Neural cell (in vitro differentiated cells): ENCODE measurements around the gene EML6. TPM values are rescaled to one million over a fixed set of nuclear protein-coding genes. Genes with fewer than 3 reads are reported as not detected.
A peak's percentile ranks its signal among the peaks of the same experiment; 100 is the strongest.

Experiments used
- H2AFZ ChIP-seq: fragments of 200-600, 300-800 bp; sonication (generic), shearing (Covaris generic); 2 replicates; pipeline ENCODE4 v1.6.0; 2014; ENCODE audit warnings: low read depth, mild to moderate bottlenecking, antibody characterized with exemption, low read length, moderate library complexity
- H3F3A ChIP-seq: fragments of 200-600 bp; shearing (Covaris generic); 2 replicates; pipeline ENCODE4 v1.6.1; 2016; ENCODE audit warnings: mild to moderate bottlenecking, moderate library complexity, mixed read lengths, antibody characterized with exemption, low read length; ENCODE audit not compliant: insufficient read depth, poor library complexity, severe bottlenecking
- H3K27ac ChIP-seq: fragments of 200-600, 300-800 bp; sonication (generic), shearing (Covaris generic); 2 replicates; pipeline ENCODE4 v1.5.1; 2014; ENCODE audit warnings: mild to moderate bottlenecking, low read length, moderate library complexity
- H3K27me3 ChIP-seq: fragments of 300-800, 200-600 bp; sonication (generic), shearing (Covaris generic); 2 replicates; pipeline ENCODE4 v1.6.0; 2014; ENCODE audit warnings: mild to moderate bottlenecking, low read depth, low read length, moderate library complexity; ENCODE audit not compliant: insufficient read depth
- H3K36me3 ChIP-seq: fragments of 300-800, 200-600 bp; sonication (generic), shearing (Covaris generic); 2 replicates; pipeline ENCODE4 v1.5.1; 2014; ENCODE audit warnings: mild to moderate bottlenecking, antibody characterized with exemption, low read length, moderate library complexity; ENCODE audit not compliant: insufficient read depth
- H3K4me2 ChIP-seq: fragments of 300-800, 200-600 bp; sonication (generic), shearing (Covaris generic); 2 replicates; pipeline ENCODE4 v1.6.0; 2014; ENCODE audit warnings: mild to moderate bottlenecking, low read length
- H3K4me3 ChIP-seq: fragments of 300-800, 200-600 bp; sonication (generic), shearing (Covaris generic); 2 replicates; pipeline ENCODE4 v1.5.1; 2014; ENCODE audit warnings: mild to moderate bottlenecking, low read length, moderate library complexity
- H3K79me2 ChIP-seq: fragments of 200-600 bp; shearing (Covaris generic); replicated peaks from 2 replicates; pipeline ENCODE4 v1.6.0; 2014; ENCODE audit warnings: mild to moderate bottlenecking, low read length, moderate library complexity; ENCODE audit not compliant: insufficient read depth
- H3K9ac ChIP-seq: fragments of 300-800, 200-600 bp; sonication (generic), shearing (Covaris generic); 2 replicates; pipeline ENCODE4 v1.6.1; 2016; ENCODE audit warnings: mild to moderate bottlenecking, low read length, mixed read lengths
- H3K9me2 ChIP-seq: fragments of 200-600 bp; shearing (Covaris generic); 2 replicates; pipeline ENCODE4 v1.6.1; 2016; ENCODE audit warnings: mild to moderate bottlenecking, low read length, mixed read lengths; ENCODE audit not compliant: insufficient read depth
- H3K9me3 ChIP-seq: fragments of 200-600, 300-800 bp; sonication (generic), shearing (Covaris generic); 2 replicates; pipeline ENCODE4 v1.6.1; 2016; ENCODE audit warnings: mild to moderate bottlenecking, mixed run types, low read length, moderate library complexity, mixed read lengths
- H4K20me1 ChIP-seq: fragments of 200-600 bp; shearing (Covaris generic); 2 replicates; pipeline ENCODE4 v1.6.1; 2016; ENCODE audit warnings: mild to moderate bottlenecking, mixed run types; ENCODE audit not compliant: insufficient read depth
- CTCF ChIP-seq: fragments of 450-650 bp; IDR thresholded peaks from 2 replicates; pipeline ENCODE4 v1.5.1; 2014; ENCODE audit warnings: antibody characterized with exemption, mild to moderate bottlenecking, moderate library complexity; ENCODE audit not compliant: poor library complexity, severe bottlenecking
- EP300 ChIP-seq: fragments of 450-650 bp; conservative IDR thresholded peaks from 2 replicates; pipeline ENCODE4 v1.6.1; 2014; ENCODE audit warnings: antibody characterized with exemption, mild to moderate bottlenecking, moderate library complexity; ENCODE audit not compliant: poor library complexity, severe bottlenecking
- EZH2 ChIP-seq: fragments of 200-600, 300-800 bp; shearing (Covaris generic), sonication (generic); IDR thresholded peaks from 2 replicates; pipeline ENCODE4 v1.6.1; 2014; ENCODE audit warnings: antibody characterized with exemption, low read length, borderline replicate concordance, mild to moderate bottlenecking; ENCODE audit not compliant: insufficient read depth, poor library complexity, severe bottlenecking
- MXI1 ChIP-seq: fragments of 450-650 bp; conservative IDR thresholded peaks from 2 replicates; pipeline ENCODE4 v1.6.1; 2014; ENCODE audit warnings: antibody characterized with exemption, mild to moderate bottlenecking; ENCODE audit not compliant: poor library complexity, severe bottlenecking
- POLR2AphosphoS5 ChIP-seq: IDR thresholded peaks from 2 replicates; pipeline ENCODE4 v1.6.1; 2012
- RAD21 ChIP-seq: fragments of 450-650 bp; conservative IDR thresholded peaks from 2 replicates; pipeline ENCODE4 v1.6.1; 2014; ENCODE audit warnings: antibody characterized with exemption, mild to moderate bottlenecking, moderate library complexity
- REST ChIP-seq: IDR thresholded peaks from 2 replicates; pipeline ENCODE4 v1.6.1; 2012; ENCODE audit warnings: borderline replicate concordance
- SMC3 ChIP-seq: fragments of 450-650 bp; conservative IDR thresholded peaks from 2 replicates; pipeline ENCODE4 v1.6.1; 2014; ENCODE audit warnings: antibody characterized with exemption, mild to moderate bottlenecking, moderate library complexity; ENCODE audit not compliant: poor library complexity
- TAF1 ChIP-seq: IDR thresholded peaks from 2 replicates; pipeline ENCODE4 v1.6.1; 2012; ENCODE audit warnings: low read depth
- polyA plus RNA-seq: library from polyadenylated mRNA; depleted of rRNA; stranded (reverse); fragments of >200 nt; gene quantifications from 2 replicates; pipeline ENCODE4 v1.2.3, GENCODE V29; 2014

EML6 gene
- polyA plus RNA-seq, 1 donor from 2014 or later: 13.4 TPM

- Histone ChIP-seq H3K27ac (peak overlapping the region; percentile 14), H3K79me2 (no peaks in the 10 kb centered on the region), H3K4me3 (no peak overlapping the region), H3K9ac (no peak overlapping the region), H4K20me1 (no peaks in the 10 kb centered on the region), H3K36me3 (no peaks in the 10 kb centered on the region), H2AFZ (no peak overlapping the region), H3K4me2 (no peak overlapping the region), H3F3A (no peaks in the 10 kb centered on the region), H3K9me2 (no peaks in the 10 kb centered on the region), H3K9me3 (no peaks in the 10 kb centered on the region), H3K27me3 (no peaks in the 10 kb centered on the region)
- TF ChIP-seq POLR2AphosphoS5 (no peak), CTCF (no peak), EZH2 (no peak), RAD21 (no peak), EP300 (no peak), MXI1 (no peak), SMC3 (no peak), TAF1 (no peak), REST (no peak)
Observed at GRCh38 chr2:54879598-54880332, 156.3 kb downstream of the EML6 start.

- Histone ChIP-seq H3K79me2 (no peaks in the 10 kb centered on the region), H3K36me3 (no peaks in the 10 kb centered on the region), H3K9ac (no peak overlapping the region), H3K27me3 (no peaks in the 10 kb centered on the region), H3K4me2 (no peak overlapping the region), H4K20me1 (no peaks in the 10 kb centered on the region), H3K27ac (no peak overlapping the region), H2AFZ (no peak overlapping the region), H3K9me3 (no peaks in the 10 kb centered on the region), H3K4me3 (no peak overlapping the region), H3F3A (no peaks in the 10 kb centered on the region), H3K9me2 (no peaks in the 10 kb centered on the region)
- TF ChIP-seq POLR2AphosphoS5 (no peak), CTCF (no peak), RAD21 (no peak), SMC3 (no peak), EP300 (no peak), EZH2 (no peak), TAF1 (no peak), REST (no peak), MXI1 (no peak)
Observed at GRCh38 chr2:54880428-54880827, 157.0 kb downstream of the EML6 start.
